SK-N-SH (cell line): ENCODE results near the gene AUH. TPM values are rescaled to one million over a fixed set of nuclear protein-coding genes. Genes with fewer than 3 reads are reported as not detected.

Source experiments
- CTCF ChIA-PET: fragments of 300-600, 350-600 bp; formaldehyde crosslinking; extraction: SDS; loops from one replicate; lab custom pipeline; 2021; lab: Yijun Ruan, JAX
- POLR2A ChIA-PET: fragments of 350-600 bp; sonication (Branson Sonifier 250); formaldehyde crosslinking; extraction: SDS; loops from one replicate; lab custom pipeline; 2020; ENCODE audit warnings: antibody characterized with exemption, inconsistent platforms; lab: Yijun Ruan, JAX
- DNase-seq: peaks from one replicate; pipeline ENCODE4 v3.0.0; 2012
- H2AFZ ChIP-seq: fragments of 200-600 bp; sonication (generic); 2 replicates; pipeline ENCODE4 v1.8.1; 2016; ENCODE audit warnings: antibody characterized with exemption, mild to moderate bottlenecking, low read depth
- H3F3A ChIP-seq: fragments of 200-600 bp; sonication (generic); replicated peaks from 2 replicates; pipeline ENCODE3; 2016; ENCODE audit warnings: antibody characterized with exemption, mild to moderate bottlenecking; ENCODE audit not compliant: insufficient read depth
- H3K27ac ChIP-seq, 2 experiments: fragments of 200-500 bp in 1 of 2; fragments of 200-600 bp in 1 of 2; sonication (Bioruptor generic) in 1 of 2; sonication (generic), shearing (Covaris generic) in 1 of 2; 2 replicates each; pipeline versions ENCODE4 v1.5.1 to v1.6.1; 2014 to 2016; ENCODE audit warnings: low read depth in 2 of 2, inconsistent platforms in 1 of 2, low read length in 1 of 2, mild to moderate bottlenecking in 1 of 2, mixed read lengths in 1 of 2
- H3K27me3 ChIP-seq: fragments of 200-600 bp; sonication (generic), shearing (Covaris generic); 2 replicates; pipeline ENCODE4 v1.6.1; 2016; ENCODE audit warnings: mixed run types; ENCODE audit not compliant: insufficient read depth
- H3K36me3 ChIP-seq, 2 experiments: fragments of 200-500 bp in 1 of 2; fragments of 200-600 bp in 1 of 2; sonication (Bioruptor generic) in 1 of 2; sonication (generic) in 1 of 2; replicated peaks in 1 of 2; 2 replicates each; pipeline versions ENCODE3 to v1.5.1; 2014 to 2016; ENCODE audit warnings: low read length in 1 of 2, mild to moderate bottlenecking in 1 of 2; ENCODE audit not compliant: insufficient read depth in 2 of 2, control insufficient read depth in 1 of 2
- H3K4me1 ChIP-seq, 2 experiments: fragments of 200-500 bp in 1 of 2; fragments of 200-600 bp in 1 of 2; sonication (Bioruptor generic) in 1 of 2; sonication (generic), shearing (Covaris generic) in 1 of 2; 2 replicates each; pipeline versions ENCODE4 v1.5.1 to v1.6.1; 2014 to 2016; ENCODE audit warnings: low read depth in 1 of 2, low read length in 1 of 2, mixed run types in 1 of 2; ENCODE audit not compliant: insufficient read depth in 2 of 2, control insufficient read depth in 1 of 2
- H3K4me2 ChIP-seq: fragments of 200-600 bp; sonication (generic), shearing (Covaris generic); 2 replicates; pipeline ENCODE4 v1.6.1; 2017; ENCODE audit warnings: mixed run types
- H3K4me3 ChIP-seq, 2 experiments: fragments of 200-500 bp in 1 of 2; fragments of 200-600 bp in 1 of 2; sonication (Bioruptor generic) in 1 of 2; sonication (generic), shearing (Covaris generic) in 1 of 2; 2 replicates each; pipeline versions ENCODE4 v1.5.1 to v1.8.1; 2014 to 2016; ENCODE audit warnings: low read depth in 2 of 2, inconsistent platforms in 1 of 2, low read length in 1 of 2, mild to moderate bottlenecking in 1 of 2, mixed read lengths in 1 of 2, moderate library complexity in 1 of 2
- H3K79me2 ChIP-seq: fragments of 200-600 bp; sonication (generic); 2 replicates; pipeline ENCODE4 v1.8.1; 2017; ENCODE audit warnings: mild to moderate bottlenecking; ENCODE audit not compliant: insufficient read depth
- H3K9ac ChIP-seq: fragments of 200-600 bp; sonication (generic); 2 replicates; pipeline ENCODE4 v1.6.1; 2017; ENCODE audit warnings: mixed run types
- H3K9me2 ChIP-seq: fragments of 200-600 bp; sonication (generic); 2 replicates; pipeline ENCODE4 v1.6.1; 2017; ENCODE audit warnings: mixed run types
- H3K9me3 ChIP-seq: fragments of 200-600 bp; sonication (generic); 2 replicates; pipeline ENCODE4 v1.6.1; 2017; ENCODE audit warnings: mixed run types, mild to moderate bottlenecking, moderate library complexity
- H4K20me1 ChIP-seq: fragments of 200-600 bp; sonication (generic); 2 replicates; pipeline ENCODE4 v1.6.1; 2017; ENCODE audit warnings: mild to moderate bottlenecking, mixed run types; ENCODE audit not compliant: insufficient read depth
- ELF1 ChIP-seq: IDR thresholded peaks from 2 replicates; pipeline ENCODE4 v1.4.0; 2012
- EZH2phosphoT487 ChIP-seq: fragments of 200-600 bp; sonication (generic); IDR thresholded peaks from 2 replicates; pipeline ENCODE4 v1.6.1; 2017; ENCODE audit warnings: low read depth, mixed run types, mild to moderate bottlenecking, antibody characterized with exemption, moderate library complexity, borderline replicate concordance
- GABPA ChIP-seq: IDR thresholded peaks from 2 replicates; pipeline ENCODE4 v1.4.0; 2012; ENCODE audit warnings: low read depth, mild to moderate bottlenecking
- GATA2 ChIP-seq: sonication (generic); formaldehyde crosslinking; IDR thresholded peaks from 2 replicates; pipeline ENCODE4 v1.5.0; 2020; ENCODE audit warnings: mild to moderate bottlenecking, missing genetic modification reagents
- JUND ChIP-seq: IDR thresholded peaks from 2 replicates; pipeline ENCODE4 v1.4.0; 2012
- POLR2AphosphoS5 ChIP-seq: IDR thresholded peaks from 2 replicates; pipeline ENCODE4 v1.6.1; 2012; ENCODE audit warnings: low read depth, low read length
- WGBS: methylation state at CpG from one replicate; pipeline ENCODE4 v1.1.6; 2017; ENCODE audit warnings: low lambda C conversion rate; 5-methylcytosine and 5-hydroxymethylcytosine counted together
- polyA plus RNA-seq, 3 experiments: library from polyadenylated mRNA; depleted of rRNA; stranded (reverse); fragments of >200 nt; gene quantifications; 2 replicates each; pipeline ENCODE4 v1.2.3, GENCODE V29; 2012
- TF ChIP-seq, protein P1 (sequence below): IDR thresholded peaks from 2 replicates; pipeline ENCODE4 v1.6.1; 2012; ENCODE audit warnings: mild to moderate bottlenecking, low read depth, low read length, moderate library complexity
- TF ChIP-seq, protein P2 (sequence below): IDR thresholded peaks from 2 replicates; pipeline ENCODE4 v1.4.0; 2012; ENCODE audit warnings: low read depth, borderline replicate concordance
- TF ChIP-seq, protein P3 (sequence below): fragments of 200-600 bp; sonication (generic); IDR thresholded peaks from 2 replicates; pipeline ENCODE4 v1.6.1; 2017; ENCODE audit warnings: antibody characterized with exemption, mild to moderate bottlenecking, moderate library complexity

AUH gene
- polyA plus RNA-seq, 1 of the 3 experiments (the other 2 are of a cell fraction) = 7.6 TPM

DNA sequence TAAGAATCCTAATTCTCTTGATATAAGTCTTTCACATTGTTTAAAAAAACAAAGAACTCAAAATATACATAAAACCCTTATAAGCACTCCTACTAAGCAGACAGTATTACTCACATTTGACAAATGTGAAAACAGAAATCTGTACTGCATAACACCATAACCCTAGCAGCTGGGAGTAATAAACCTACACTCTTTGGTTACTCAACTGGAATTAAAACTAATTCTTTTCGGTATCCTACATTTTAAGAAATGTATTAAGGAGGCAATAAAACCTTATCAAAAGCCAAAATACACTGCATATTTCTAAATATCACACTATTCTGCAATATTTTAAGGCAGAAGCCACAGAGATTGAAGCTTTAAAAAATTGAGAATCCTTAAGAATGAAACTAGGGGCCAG is 6.8 kb downstream of the AUH start (continued):
- TF ChIP-seq, protein P1, sequence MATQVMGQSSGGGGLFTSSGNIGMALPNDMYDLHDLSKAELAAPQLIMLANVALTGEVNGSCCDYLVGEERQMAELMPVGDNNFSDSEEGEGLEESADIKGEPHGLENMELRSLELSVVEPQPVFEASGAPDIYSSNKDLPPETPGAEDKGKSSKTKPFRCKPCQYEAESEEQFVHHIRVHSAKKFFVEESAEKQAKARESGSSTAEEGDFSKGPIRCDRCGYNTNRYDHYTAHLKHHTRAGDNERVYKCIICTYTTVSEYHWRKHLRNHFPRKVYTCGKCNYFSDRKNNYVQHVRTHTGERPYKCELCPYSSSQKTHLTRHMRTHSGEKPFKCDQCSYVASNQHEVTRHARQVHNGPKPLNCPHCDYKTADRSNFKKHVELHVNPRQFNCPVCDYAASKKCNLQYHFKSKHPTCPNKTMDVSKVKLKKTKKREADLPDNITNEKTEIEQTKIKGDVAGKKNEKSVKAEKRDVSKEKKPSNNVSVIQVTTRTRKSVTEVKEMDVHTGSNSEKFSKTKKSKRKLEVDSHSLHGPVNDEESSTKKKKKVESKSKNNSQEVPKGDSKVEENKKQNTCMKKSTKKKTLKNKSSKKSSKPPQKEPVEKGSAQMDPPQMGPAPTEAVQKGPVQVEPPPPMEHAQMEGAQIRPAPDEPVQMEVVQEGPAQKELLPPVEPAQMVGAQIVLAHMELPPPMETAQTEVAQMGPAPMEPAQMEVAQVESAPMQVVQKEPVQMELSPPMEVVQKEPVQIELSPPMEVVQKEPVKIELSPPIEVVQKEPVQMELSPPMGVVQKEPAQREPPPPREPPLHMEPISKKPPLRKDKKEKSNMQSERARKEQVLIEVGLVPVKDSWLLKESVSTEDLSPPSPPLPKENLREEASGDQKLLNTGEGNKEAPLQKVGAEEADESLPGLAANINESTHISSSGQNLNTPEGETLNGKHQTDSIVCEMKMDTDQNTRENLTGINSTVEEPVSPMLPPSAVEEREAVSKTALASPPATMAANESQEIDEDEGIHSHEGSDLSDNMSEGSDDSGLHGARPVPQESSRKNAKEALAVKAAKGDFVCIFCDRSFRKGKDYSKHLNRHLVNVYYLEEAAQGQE = no peak
- no peak for TF ChIP-seq POLR2AphosphoS5

DNA sequence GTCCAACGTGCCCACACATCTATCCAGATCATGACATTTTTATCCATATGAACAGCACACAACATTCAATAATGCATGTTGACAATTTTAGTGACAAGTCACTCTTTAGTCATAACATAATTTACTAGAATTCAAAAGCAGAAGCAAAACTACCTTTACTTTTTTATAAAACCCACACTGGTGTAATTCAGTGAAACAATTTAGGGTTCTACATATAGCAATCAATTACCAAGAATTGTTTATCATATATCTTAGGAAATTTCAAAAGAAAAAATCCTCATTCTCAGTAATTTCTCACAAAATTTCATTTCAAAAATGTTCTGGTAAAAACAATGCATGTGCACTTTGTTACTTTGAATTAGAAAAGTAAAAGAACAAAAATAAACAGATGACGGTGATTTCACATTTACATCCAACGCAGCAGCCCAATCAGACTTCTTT is 12.6 kb downstream of the AUH start:
- no peak overlapping the region for H3K9ac ChIP-seq
- TF ChIP-seq GATA2 (CRISPR knock-in tag) = no peak
- TF ChIP-seq JUND = no peak
- TF ChIP-seq, protein P2, sequence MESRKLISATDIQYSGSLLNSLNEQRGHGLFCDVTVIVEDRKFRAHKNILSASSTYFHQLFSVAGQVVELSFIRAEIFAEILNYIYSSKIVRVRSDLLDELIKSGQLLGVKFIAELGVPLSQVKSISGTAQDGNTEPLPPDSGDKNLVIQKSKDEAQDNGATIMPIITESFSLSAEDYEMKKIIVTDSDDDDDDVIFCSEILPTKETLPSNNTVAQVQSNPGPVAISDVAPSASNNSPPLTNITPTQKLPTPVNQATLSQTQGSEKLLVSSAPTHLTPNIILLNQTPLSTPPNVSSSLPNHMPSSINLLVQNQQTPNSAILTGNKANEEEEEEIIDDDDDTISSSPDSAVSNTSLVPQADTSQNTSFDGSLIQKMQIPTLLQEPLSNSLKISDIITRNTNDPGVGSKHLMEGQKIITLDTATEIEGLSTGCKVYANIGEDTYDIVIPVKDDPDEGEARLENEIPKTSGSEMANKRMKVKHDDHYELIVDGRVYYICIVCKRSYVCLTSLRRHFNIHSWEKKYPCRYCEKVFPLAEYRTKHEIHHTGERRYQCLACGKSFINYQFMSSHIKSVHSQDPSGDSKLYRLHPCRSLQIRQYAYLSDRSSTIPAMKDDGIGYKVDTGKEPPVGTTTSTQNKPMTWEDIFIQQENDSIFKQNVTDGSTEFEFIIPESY = no peak
- TF ChIP-seq, all 33 proteins: peak for 0
- H3K4me3 ChIP-seq = no peak overlapping the region
- H3K79me2 ChIP-seq = 0 out of 2 replicates have a peak, but pooled peaks cover 1% of the 10 kb centered on the region
- no peaks in the 10 kb centered on the region for H3K27me3 ChIP-seq
- POLR2A ChIA-PET = no interaction called here
- no peak overlapping the region for H3K27ac ChIP-seq
- no peaks in the 10 kb centered on the region for H3K9me3 ChIP-seq
- CTCF ChIA-PET = no interaction called here
- H3K4me1 ChIP-seq = no peaks in the 10 kb centered on the region
- peaks cover 5 to 9% of the 10 kb centered on the region in 2 experiments for H3K36me3 ChIP-seq
- no peak for DNase-seq
- 93% methylated on average over 3 of the region's 3 CpGs for WGBS
- no peaks in the 10 kb centered on the region for H3K9me2 ChIP-seq
- no peak overlapping the region for H3K4me2 ChIP-seq
- H4K20me1 ChIP-seq = no peaks in the 10 kb centered on the region
- no peaks in the 10 kb centered on the region for H3F3A ChIP-seq
- no peak overlapping the region for H2AFZ ChIP-seq

DNA sequence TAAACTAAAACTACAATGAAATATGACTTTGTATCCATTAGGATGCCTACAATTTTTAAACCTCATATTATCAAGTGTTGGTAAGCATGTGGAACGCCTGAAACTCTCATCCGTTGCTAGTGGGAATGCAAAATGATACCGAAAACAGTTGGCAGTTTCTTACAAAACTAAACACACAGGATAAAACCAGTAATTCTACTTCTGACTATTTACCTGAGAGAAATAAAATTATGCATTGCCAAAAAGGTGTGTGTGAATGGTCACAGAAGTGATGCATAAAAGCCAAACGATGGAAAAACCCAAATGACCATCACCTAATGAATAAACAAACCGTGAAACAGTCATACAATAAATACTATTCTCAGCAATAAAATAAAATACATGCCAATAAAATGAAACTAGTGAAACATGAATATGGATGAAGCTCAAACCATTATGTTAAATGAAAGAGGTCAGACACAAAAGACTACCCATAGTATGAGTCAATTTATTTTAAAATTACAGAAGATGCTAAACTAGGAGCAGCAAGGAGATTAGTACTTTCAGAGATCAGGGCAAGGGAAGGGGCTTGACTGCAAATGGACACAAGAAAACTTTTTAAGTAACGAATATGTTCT is 13.4 kb downstream of the AUH start:
- DNase-seq = no peak
- no peaks in the 10 kb centered on the region for H3F3A ChIP-seq
- no peaks in the 10 kb centered on the region for H3K4me1 ChIP-seq
- CTCF ChIA-PET = no interaction called here
- POLR2A ChIA-PET = no interaction called here
- H4K20me1 ChIP-seq = no peaks in the 10 kb centered on the region
- H3K9ac ChIP-seq = no peak overlapping the region
- H3K27me3 ChIP-seq = no peaks in the 10 kb centered on the region
- WGBS = 95% methylated on average over 6 of the region's 6 CpGs
- no peaks in the 10 kb centered on the region for H3K9me3 ChIP-seq
- TF ChIP-seq, protein P3, sequence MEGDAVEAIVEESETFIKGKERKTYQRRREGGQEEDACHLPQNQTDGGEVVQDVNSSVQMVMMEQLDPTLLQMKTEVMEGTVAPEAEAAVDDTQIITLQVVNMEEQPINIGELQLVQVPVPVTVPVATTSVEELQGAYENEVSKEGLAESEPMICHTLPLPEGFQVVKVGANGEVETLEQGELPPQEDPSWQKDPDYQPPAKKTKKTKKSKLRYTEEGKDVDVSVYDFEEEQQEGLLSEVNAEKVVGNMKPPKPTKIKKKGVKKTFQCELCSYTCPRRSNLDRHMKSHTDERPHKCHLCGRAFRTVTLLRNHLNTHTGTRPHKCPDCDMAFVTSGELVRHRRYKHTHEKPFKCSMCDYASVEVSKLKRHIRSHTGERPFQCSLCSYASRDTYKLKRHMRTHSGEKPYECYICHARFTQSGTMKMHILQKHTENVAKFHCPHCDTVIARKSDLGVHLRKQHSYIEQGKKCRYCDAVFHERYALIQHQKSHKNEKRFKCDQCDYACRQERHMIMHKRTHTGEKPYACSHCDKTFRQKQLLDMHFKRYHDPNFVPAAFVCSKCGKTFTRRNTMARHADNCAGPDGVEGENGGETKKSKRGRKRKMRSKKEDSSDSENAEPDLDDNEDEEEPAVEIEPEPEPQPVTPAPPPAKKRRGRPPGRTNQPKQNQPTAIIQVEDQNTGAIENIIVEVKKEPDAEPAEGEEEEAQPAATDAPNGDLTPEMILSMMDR = no peak
- TF ChIP-seq ELF1 (no peak), EZH2phosphoT487 (no peak), GABPA (no peak)
- TF ChIP-seq, protein P1 = no peak
- 0 out of 2 replicates have a peak, but pooled peaks cover 6% of the 10 kb centered on the region for H3K79me2 ChIP-seq
- H3K27ac ChIP-seq = no peak overlapping the region
- H2AFZ ChIP-seq = no peak overlapping the region
- H3K9me2 ChIP-seq = no peaks in the 10 kb centered on the region
- H3K36me3 ChIP-seq = peaks cover 5 to 8% of the 10 kb centered on the region in 2 experiments
- no peak overlapping the region for H3K4me2 ChIP-seq
- no peak overlapping the region for H3K4me3 ChIP-seq
